ENCODE results near the gene SLC12A8. TPM values are rescaled to one million over a fixed set of nuclear protein-coding genes. Genes with fewer than 3 reads are reported as not detected.

The SLC12A8 gene
- total RNA-seq, 1 donor from 2014 or later = 2.2 TPM

DNA sequence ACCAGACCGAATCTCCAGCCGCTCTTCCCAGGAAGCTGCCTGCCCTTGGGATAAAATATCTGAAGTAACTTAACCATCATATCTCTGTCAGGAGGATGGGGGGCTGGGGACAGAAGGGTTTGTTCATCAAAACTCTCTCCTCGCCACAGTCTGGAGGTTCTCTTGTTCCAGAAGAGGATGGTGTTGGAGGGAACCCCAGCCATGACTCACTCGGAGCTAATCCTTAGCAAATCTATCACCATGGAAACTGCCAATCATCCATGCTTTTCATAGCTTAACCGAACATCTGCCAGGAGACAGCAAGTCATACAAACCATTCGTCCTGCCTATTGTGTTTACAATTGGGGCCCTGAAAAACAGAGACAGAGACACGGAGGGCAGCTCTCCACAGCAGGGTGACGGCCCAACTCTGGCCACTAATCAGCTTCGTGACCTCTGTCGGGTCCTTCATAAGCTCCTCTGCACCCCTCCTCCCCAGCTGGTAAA lies 83.0 kb downstream of the SLC12A8 start:
- H3K27ac ChIP-seq = no peak overlapping the region
- no peaks in the 10 kb centered on the region for H3K36me3 Mint-ChIP-seq
- peaks cover 34% of the 10 kb centered on the region for H3K4me1 Mint-ChIP-seq
- no peaks in the 10 kb centered on the region for H4K20me1 ChIP-seq (ENCODE audit: low read depth)
- peak overlapping the region; percentile 92 for H3K27ac Mint-ChIP-seq
- TF ChIP-seq EZH2 (IDR thresholded peaks at IDR 0.05) = no peak
- TF ChIP-seq, protein P1, sequence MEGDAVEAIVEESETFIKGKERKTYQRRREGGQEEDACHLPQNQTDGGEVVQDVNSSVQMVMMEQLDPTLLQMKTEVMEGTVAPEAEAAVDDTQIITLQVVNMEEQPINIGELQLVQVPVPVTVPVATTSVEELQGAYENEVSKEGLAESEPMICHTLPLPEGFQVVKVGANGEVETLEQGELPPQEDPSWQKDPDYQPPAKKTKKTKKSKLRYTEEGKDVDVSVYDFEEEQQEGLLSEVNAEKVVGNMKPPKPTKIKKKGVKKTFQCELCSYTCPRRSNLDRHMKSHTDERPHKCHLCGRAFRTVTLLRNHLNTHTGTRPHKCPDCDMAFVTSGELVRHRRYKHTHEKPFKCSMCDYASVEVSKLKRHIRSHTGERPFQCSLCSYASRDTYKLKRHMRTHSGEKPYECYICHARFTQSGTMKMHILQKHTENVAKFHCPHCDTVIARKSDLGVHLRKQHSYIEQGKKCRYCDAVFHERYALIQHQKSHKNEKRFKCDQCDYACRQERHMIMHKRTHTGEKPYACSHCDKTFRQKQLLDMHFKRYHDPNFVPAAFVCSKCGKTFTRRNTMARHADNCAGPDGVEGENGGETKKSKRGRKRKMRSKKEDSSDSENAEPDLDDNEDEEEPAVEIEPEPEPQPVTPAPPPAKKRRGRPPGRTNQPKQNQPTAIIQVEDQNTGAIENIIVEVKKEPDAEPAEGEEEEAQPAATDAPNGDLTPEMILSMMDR (IDR thresholded peaks at IDR 0.05) = no peak
- no peak for TF ChIP-seq EZH2phosphoT487 (IDR thresholded peaks at IDR 0.05)
- H3K4me3 Mint-ChIP-seq = peak overlapping the region; percentile 76
- H2AFZ ChIP-seq (replicated peaks) = no peak overlapping the region
- H3K9me3 ChIP-seq (ENCODE audit: low read depth) = no peaks in the 10 kb centered on the region
- peaks cover 20% of the 10 kb centered on the region for H3K27me3 Mint-ChIP-seq (ENCODE audit: insufficient read depth, low read depth)
- no peak overlapping the region for H3K9ac ChIP-seq
- H3K4me3 ChIP-seq = no peak overlapping the region
- no peaks in the 10 kb centered on the region for H3F3A ChIP-seq (ENCODE audit: low read depth)
- peak overlapping the region; percentile 16 for H3K4me2 ChIP-seq
- H3K27me3 ChIP-seq = no peaks in the 10 kb centered on the region
- peaks cover 22% of the 10 kb centered on the region for H3K4me1 ChIP-seq
- H3K79me2 ChIP-seq (ENCODE audit: low read depth) = no peaks in the 10 kb centered on the region
- H3K9me3 Mint-ChIP-seq = no peaks in the 10 kb centered on the region
- H3K36me3 ChIP-seq = no peaks in the 10 kb centered on the region
- DNase-seq (ENCODE audit: low spot score) = no peak

DNA sequence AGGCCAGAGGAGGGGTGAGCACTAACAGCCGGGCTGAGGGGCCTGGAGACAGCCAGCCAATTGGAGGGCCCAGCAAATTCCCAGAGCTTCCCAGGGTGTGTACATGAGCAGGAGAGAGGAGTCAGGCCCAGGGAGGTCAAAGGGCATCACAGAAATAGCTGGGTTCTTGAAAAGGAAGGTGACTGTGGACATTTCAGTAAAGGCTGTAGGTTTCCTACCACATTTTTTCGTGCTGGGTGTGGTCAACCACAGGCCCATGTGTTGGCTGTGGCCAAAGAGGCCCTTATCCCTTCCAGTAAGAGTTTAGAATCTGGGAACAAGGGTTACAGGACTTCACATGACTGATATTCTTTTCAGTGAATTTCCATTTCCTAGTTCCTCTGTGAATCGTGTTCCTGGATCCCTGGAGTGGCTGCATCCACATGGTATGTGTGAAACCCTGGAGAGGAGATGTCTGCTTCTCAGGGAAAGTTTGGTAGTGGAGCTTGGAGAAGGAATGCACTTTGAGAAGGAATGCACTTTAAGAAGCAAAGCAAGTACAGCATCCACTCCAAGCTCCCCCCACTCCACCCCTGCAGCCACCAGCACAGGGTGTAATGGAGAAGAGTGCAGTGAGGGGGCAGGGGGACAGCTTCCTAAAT lies 83.6 kb downstream of the SLC12A8 start:
- TF ChIP-seq EZH2phosphoT487 (IDR thresholded peaks at IDR 0.05) = no peak
- TF ChIP-seq EZH2 (IDR thresholded peaks at IDR 0.05) = no peak
- TF ChIP-seq, protein P1 (IDR thresholded peaks at IDR 0.05) = no peak
- H3K9me3 Mint-ChIP-seq = no peaks in the 10 kb centered on the region
- no peaks in the 10 kb centered on the region for H3K27me3 ChIP-seq
- H3K27me3 Mint-ChIP-seq (ENCODE audit: insufficient read depth, low read depth) = peaks cover 20% of the 10 kb centered on the region
- H3K79me2 ChIP-seq (ENCODE audit: low read depth) = no peaks in the 10 kb centered on the region
- no peak overlapping the region for H3K4me3 Mint-ChIP-seq
- no peak overlapping the region for H3K27ac ChIP-seq
- peaks cover 22% of the 10 kb centered on the region for H3K4me1 ChIP-seq
- H3K36me3 ChIP-seq = no peaks in the 10 kb centered on the region
- H3K9ac ChIP-seq = no peak overlapping the region
- no peaks in the 10 kb centered on the region for H3K36me3 Mint-ChIP-seq
- H3F3A ChIP-seq (ENCODE audit: low read depth) = no peaks in the 10 kb centered on the region
- H3K4me3 ChIP-seq = no peak overlapping the region
- no peaks in the 10 kb centered on the region for H3K9me3 ChIP-seq (ENCODE audit: low read depth)
- H4K20me1 ChIP-seq (ENCODE audit: low read depth) = no peaks in the 10 kb centered on the region
- H3K27ac Mint-ChIP-seq = peak overlapping the region; percentile 92
- DNase-seq (ENCODE audit: low spot score) = no peak
- H3K4me1 Mint-ChIP-seq = peaks cover 40% of the 10 kb centered on the region
- no peak overlapping the region for H2AFZ ChIP-seq (replicated peaks)
- H3K4me2 ChIP-seq = peak overlapping the region; percentile 16

- H2AFZ ChIP-seq (replicated peaks) = no peak overlapping the region
- peaks cover 15% of the 10 kb centered on the region for H3K27me3 Mint-ChIP-seq (ENCODE audit: insufficient read depth, low read depth)
- no peak overlapping the region for H3K4me2 ChIP-seq
- H3K9me3 Mint-ChIP-seq = no peaks in the 10 kb centered on the region
- peaks cover 57% of the 10 kb centered on the region for H3K4me1 Mint-ChIP-seq
- H3K36me3 Mint-ChIP-seq = no peaks in the 10 kb centered on the region
- no peak overlapping the region for H3K27ac Mint-ChIP-seq
- peaks cover 13% of the 10 kb centered on the region for H3F3A ChIP-seq (ENCODE audit: low read depth)
- DNase-seq (ENCODE audit: low spot score) = no peak
- no peaks in the 10 kb centered on the region for H3K9me3 ChIP-seq (ENCODE audit: low read depth)
- peaks cover 35% of the 10 kb centered on the region for H3K4me1 ChIP-seq
- peaks cover 4% of the 10 kb centered on the region for H4K20me1 ChIP-seq (ENCODE audit: low read depth)
- no peak overlapping the region for H3K4me3 Mint-ChIP-seq
- TF ChIP-seq EZH2 (IDR thresholded peaks at IDR 0.05) (no peak), EZH2phosphoT487 (IDR thresholded peaks at IDR 0.05) (no peak)
- TF ChIP-seq, protein P1 (IDR thresholded peaks at IDR 0.05) = no peak
- H3K36me3 ChIP-seq = no peaks in the 10 kb centered on the region
- H3K79me2 ChIP-seq (ENCODE audit: low read depth) = no peaks in the 10 kb centered on the region
- H3K27ac ChIP-seq = no peak overlapping the region
- H3K4me3 ChIP-seq = no peak overlapping the region
- no peaks in the 10 kb centered on the region for H3K27me3 ChIP-seq
- H3K9ac ChIP-seq = no peak overlapping the region
These were observed 86.2 kb downstream of the SLC12A8 start for GRCh38 chr3:125126323-125126722.
